Measurements from ENCODE around the gene LOXHD1.

GRCh38 chr18:46688853-46689525 is 32.0 kb upstream of the LOXHD1 start:
- TF ChIP-seq, protein P1, sequence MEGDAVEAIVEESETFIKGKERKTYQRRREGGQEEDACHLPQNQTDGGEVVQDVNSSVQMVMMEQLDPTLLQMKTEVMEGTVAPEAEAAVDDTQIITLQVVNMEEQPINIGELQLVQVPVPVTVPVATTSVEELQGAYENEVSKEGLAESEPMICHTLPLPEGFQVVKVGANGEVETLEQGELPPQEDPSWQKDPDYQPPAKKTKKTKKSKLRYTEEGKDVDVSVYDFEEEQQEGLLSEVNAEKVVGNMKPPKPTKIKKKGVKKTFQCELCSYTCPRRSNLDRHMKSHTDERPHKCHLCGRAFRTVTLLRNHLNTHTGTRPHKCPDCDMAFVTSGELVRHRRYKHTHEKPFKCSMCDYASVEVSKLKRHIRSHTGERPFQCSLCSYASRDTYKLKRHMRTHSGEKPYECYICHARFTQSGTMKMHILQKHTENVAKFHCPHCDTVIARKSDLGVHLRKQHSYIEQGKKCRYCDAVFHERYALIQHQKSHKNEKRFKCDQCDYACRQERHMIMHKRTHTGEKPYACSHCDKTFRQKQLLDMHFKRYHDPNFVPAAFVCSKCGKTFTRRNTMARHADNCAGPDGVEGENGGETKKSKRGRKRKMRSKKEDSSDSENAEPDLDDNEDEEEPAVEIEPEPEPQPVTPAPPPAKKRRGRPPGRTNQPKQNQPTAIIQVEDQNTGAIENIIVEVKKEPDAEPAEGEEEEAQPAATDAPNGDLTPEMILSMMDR (CRISPR knock-in tag; IDR thresholded peaks at IDR 0.05), result no peak
- TF ChIP-seq HMGXB4 (CRISPR knock-in tag; IDR thresholded peaks at IDR 0.05; ENCODE audit: borderline replicate concordance in 1 of 2, low read depth in 1 of 2) (no peak), ETV6 (CRISPR knock-in tag; conservative IDR thresholded peaks at IDR 0.05) (no peak), ZNF704 (CRISPR knock-in tag; IDR thresholded peaks at IDR 0.05; ENCODE audit: borderline replicate concordance) (no peak), POLR2A (IDR thresholded peaks at IDR 0.05; ENCODE audit: insufficient read depth in 1 of 2, low read depth in 2 of 2, low read length in 2 of 2) (no peak), POLR2AphosphoS5 (IDR thresholded peaks at IDR 0.05; ENCODE audit: low read depth, low read length) (no peak), ZNF24 (IDR thresholded peaks at IDR 0.05) (no peak)
- TF ChIP-seq, protein P2, sequence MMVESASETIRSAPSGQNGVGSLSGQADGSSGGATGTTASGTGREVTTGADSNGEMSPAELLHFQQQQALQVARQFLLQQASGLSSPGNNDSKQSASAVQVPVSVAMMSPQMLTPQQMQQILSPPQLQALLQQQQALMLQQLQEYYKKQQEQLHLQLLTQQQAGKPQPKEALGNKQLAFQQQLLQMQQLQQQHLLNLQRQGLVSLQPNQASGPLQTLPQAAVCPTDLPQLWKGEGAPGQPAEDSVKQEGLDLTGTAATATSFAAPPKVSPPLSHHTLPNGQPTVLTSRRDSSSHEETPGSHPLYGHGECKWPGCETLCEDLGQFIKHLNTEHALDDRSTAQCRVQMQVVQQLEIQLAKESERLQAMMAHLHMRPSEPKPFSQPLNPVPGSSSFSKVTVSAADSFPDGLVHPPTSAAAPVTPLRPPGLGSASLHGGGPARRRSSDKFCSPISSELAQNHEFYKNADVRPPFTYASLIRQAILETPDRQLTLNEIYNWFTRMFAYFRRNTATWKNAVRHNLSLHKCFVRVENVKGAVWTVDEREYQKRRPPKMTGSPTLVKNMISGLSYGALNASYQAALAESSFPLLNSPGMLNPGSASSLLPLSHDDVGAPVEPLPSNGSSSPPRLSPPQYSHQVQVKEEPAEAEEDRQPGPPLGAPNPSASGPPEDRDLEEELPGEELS (CRISPR knock-in tag; IDR thresholded peaks at IDR 0.05), result no peak
